IPS-18a (cell line): Measurements from ENCODE around the gene ST6GALNAC2.
"Not testable (repeated sequence)": the region's sequence is repeated elsewhere in the genome, so short reads cannot be mapped to it uniquely, and the experiment has no call there.

ENCODE experiments used
- H3K27ac ChIP-seq: one replicate; pipeline ENCODE4 v1.5.1; 2013; ENCODE audit warnings: low read length
- H3K27me3 ChIP-seq: one replicate; pipeline ENCODE4 v1.6.1; 2013; ENCODE audit warnings: mild to moderate bottlenecking, low read length; ENCODE audit not compliant: control insufficient read depth, insufficient read depth
- H3K36me3 ChIP-seq: one replicate; pipeline ENCODE4 v1.6.1; 2013; ENCODE audit warnings: low read depth, low read length; ENCODE audit not compliant: control insufficient read depth
- H3K4me1 ChIP-seq: one replicate; pipeline ENCODE4 v1.6.1; 2013; ENCODE audit warnings: low read depth, low read length; ENCODE audit not compliant: control insufficient read depth
- H3K4me3 ChIP-seq: one replicate; pipeline ENCODE4 v1.5.1; 2013; ENCODE audit warnings: low read length
- H3K9ac ChIP-seq: one replicate; pipeline ENCODE4 v1.6.1; 2013; ENCODE audit warnings: mild to moderate bottlenecking, low read length, moderate library complexity
- H3K9me3 ChIP-seq: one replicate; pipeline ENCODE4 v1.6.1; 2013; ENCODE audit warnings: low read depth, low read length; ENCODE audit not compliant: control insufficient read depth

The ST6GALNAC2 gene

GRCh38 chr17:76614912-76615617 is 29.4 kb upstream of the ST6GALNAC2 start:
- no peaks in the 10 kb centered on the region for H3K36me3 ChIP-seq
- no peak overlapping the region for H3K27ac ChIP-seq
- no peak overlapping the region for H3K9ac ChIP-seq
- H3K4me1 ChIP-seq, result peaks cover 18% of the 10 kb centered on the region
- H3K27me3 ChIP-seq, result no peaks in the 10 kb centered on the region
- H3K4me3 ChIP-seq, result no peak overlapping the region
- H3K9me3 ChIP-seq, result peaks cover 4% of the 10 kb centered on the region

GRCh38 chr17:76614064-76614759 is 28.6 kb upstream of the ST6GALNAC2 start:
- H3K4me1 ChIP-seq, result peaks cover 18% of the 10 kb centered on the region
- not testable (repeated sequence) for H3K36me3 ChIP-seq, H3K9ac ChIP-seq, H3K27ac ChIP-seq, H3K9me3 ChIP-seq, H3K27me3 ChIP-seq, H3K4me3 ChIP-seq

GRCh38 chr17:76612977-76613851 is 27.6 kb upstream of the ST6GALNAC2 start:
- H3K9me3 ChIP-seq, result peaks cover 4% of the 10 kb centered on the region
- peak overlapping the region; percentile 99 for H3K27ac ChIP-seq
- H3K9ac ChIP-seq, result peak overlapping the region; percentile 87
- no peaks in the 10 kb centered on the region for H3K36me3 ChIP-seq
- H3K4me3 ChIP-seq, result no peak overlapping the region
- H3K4me1 ChIP-seq, result peaks cover 18% of the 10 kb centered on the region
- no peaks in the 10 kb centered on the region for H3K27me3 ChIP-seq

DNA sequence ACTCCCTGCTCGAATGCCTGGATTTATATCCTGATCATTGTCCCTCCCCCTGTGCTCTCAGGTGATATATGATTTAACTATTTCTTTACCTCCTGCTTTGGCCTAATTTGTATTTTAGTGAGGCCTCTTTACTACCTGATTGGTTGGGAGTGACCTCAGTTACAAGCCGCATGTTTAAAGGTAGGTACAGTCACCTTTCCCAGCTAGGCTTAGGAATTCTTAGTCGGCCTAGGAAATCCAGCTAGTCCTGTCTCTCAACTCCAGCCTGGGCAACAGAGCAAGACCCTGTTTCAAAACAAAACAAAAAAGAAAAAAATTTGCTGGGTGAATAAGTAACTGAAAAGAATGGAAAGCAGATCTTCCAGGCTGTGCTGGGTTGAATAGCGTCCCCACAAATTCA is 26.8 kb upstream of the ST6GALNAC2 start:
- peaks cover 18% of the 10 kb centered on the region for H3K4me1 ChIP-seq
- H3K27ac ChIP-seq, result peak overlapping the region; percentile 99
- H3K36me3 ChIP-seq, result no peaks in the 10 kb centered on the region
- no peak overlapping the region for H3K4me3 ChIP-seq
- H3K9ac ChIP-seq, result peak overlapping the region; percentile 87
- no peaks in the 10 kb centered on the region for H3K27me3 ChIP-seq
- H3K9me3 ChIP-seq, result peaks cover 4% of the 10 kb centered on the region

- Histone ChIP-seq H3K27ac (peak overlapping the region; percentile 99), H3K4me3 (peak overlapping the region; percentile 75), H3K27me3 (no peaks in the 10 kb centered on the region), H3K9ac (peak overlapping the region; percentile 87), H3K4me1 (peaks cover 18% of the 10 kb centered on the region), H3K36me3 (no peaks in the 10 kb centered on the region), H3K9me3 (peaks cover 4% of the 10 kb centered on the region)
Observed at GRCh38 chr17:76611758-76612157, 26.1 kb upstream of the ST6GALNAC2 start.

DNA sequence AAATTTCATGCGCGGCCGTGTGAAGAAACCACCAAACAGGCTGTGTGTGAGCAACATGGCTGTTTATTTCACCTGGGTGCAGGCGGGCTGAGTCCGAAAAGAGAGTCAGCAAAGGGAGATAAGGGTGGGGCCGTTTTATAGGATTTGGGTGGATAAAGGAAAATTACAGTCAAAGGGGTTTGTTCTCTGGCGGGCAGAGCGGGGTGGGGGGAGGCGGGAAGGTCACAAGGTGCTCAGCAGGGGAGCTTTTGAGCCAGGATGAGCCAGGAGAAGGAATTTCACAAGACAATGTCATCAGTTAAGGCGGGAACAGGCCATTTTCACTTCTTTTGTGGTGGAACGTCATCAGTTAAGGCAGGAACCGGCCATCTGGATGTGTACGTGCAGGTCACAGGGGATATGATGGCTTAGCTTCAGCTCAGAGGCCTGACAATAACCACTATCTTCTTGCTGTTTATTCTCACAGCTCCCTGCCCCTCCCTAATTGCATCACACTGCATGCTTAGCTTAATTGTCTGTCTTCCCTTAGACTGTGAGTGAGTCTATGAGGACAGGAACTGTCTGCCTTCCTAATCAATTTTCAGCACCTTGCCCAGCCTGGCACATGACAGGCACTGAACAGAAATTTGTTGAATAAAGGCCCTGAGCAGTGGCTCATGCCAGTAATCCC is 25.6 kb upstream of the ST6GALNAC2 start:
- Histone ChIP-seq H3K4me1 (peaks cover 18% of the 10 kb centered on the region), H3K4me3 (peak overlapping the region; percentile 75), H3K9ac (peak overlapping the region; percentile 87), H3K27ac (peak overlapping the region; percentile 99)
- H3K9me3 ChIP-seq, H3K27me3 ChIP-seq, H3K36me3 ChIP-seq: not testable (repeated sequence)

DNA sequence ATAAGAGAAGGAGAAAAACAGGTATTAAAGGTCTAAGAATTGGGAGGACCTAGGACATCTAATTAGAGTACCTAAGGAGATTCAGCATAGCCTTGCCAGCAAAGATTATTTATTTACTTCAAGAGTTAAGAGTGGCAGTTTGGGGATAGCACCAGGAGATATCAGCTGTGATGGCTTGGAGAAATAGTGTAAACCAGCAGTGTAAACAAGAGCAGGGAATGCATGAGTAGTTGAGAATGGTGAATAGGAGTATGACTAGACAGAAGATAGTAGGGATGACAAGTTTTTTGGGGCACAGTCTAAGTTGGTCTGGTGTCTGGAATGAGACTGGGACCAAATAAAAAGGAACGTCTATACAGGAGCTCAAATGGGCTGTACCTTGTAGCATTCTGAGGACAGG is 21.0 kb upstream of the ST6GALNAC2 start:
- H3K9me3 ChIP-seq, H3K4me3 ChIP-seq, H3K27ac ChIP-seq, H3K4me1 ChIP-seq, H3K9ac ChIP-seq, H3K27me3 ChIP-seq, H3K36me3 ChIP-seq: not testable (repeated sequence)

DNA sequence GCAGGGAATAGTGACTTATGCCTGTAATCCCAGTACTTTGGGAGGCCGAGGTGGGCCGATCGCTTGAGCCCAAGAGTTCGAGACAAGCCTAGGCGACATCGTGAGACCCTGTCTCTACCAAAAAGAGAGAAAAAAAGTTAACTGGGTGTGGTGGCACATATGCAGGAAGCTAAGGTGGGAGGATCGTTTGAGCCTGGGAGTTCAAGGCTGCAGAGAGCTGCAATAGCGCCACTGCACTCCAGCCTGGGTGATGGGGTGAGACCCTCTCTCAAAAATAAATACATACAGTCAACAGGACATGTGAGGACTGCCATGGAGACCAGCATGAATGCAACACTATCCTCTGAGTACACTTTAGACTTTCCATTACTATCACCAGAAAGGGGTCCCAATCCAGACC is 15.4 kb upstream of the ST6GALNAC2 start:
- H3K4me1 ChIP-seq, result peaks cover 9% of the 10 kb centered on the region
- no peak overlapping the region for H3K4me3 ChIP-seq
- H3K9me3 ChIP-seq, result no peaks in the 10 kb centered on the region
- no peak overlapping the region for H3K9ac ChIP-seq
- no peaks in the 10 kb centered on the region for H3K27me3 ChIP-seq
- peaks cover 8% of the 10 kb centered on the region for H3K36me3 ChIP-seq
- no peak overlapping the region for H3K27ac ChIP-seq

DNA sequence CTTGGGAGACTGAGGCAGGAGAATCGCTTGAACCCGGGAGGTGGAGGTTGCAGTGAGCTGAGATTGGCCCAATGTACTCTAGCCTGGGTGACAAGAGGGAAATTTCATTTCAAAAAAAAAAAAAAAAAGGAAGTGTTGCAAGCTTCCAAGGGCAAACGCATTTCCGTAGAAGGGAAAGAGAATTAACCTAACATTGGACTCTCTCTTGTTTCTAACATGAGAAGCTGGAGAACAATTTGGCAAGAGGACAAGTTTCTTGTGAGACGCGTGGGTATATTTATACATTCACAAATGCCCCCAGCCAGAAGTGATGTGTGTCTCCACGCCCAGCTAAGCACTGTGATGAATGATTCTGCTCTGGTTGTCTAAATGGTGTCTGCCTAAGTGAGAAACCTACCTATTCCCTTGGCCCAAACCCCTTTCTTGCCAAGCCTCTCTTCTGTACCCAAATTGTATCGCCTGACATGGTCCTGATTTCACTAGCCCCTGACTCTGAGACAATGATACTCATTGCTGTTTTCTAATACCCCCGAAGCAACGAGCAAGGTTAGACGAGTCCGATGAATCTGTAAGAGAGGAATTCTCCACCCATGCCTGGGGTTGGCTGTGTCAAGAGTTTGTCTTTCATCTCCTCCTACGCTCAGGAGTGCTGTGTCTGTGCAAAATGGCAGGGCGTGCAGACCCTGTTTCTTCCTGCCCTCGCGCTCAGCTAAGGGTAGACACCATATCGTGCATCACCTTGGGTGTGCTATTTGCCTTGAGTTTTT is 14.2 kb upstream of the ST6GALNAC2 start:
- Histone ChIP-seq H3K9ac (no peak overlapping the region), H3K27me3 (no peaks in the 10 kb centered on the region), H3K4me3 (no peak overlapping the region), H3K36me3 (no peaks in the 10 kb centered on the region), H3K9me3 (no peaks in the 10 kb centered on the region), H3K27ac (no peak overlapping the region), H3K4me1 (peaks cover 9% of the 10 kb centered on the region)

DNA sequence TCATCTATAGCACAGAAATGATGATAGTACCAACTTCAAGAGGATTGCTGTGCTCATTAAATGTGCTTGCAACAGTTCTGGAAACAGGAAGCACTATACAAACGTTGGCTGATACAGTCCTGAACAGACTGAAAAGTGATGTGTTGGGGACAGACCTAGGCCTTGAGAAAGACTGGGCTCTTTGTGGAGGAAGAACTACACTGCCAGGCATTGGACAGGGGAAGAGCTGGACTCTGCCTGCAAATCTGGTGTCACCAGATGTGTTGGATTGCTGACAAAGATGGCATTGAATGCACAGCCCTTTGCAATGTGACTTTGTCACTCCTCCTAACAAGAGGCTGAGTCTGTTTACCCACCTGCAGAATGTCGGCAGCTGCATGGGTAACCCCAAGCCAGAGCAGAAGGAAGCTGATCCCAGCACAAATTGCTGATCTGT is 12.4 kb upstream of the ST6GALNAC2 start:
- no peak overlapping the region for H3K4me3 ChIP-seq
- H3K4me1 ChIP-seq, result peaks cover 9% of the 10 kb centered on the region
- no peak overlapping the region for H3K9ac ChIP-seq
- H3K36me3 ChIP-seq, result no peaks in the 10 kb centered on the region
- H3K9me3 ChIP-seq, result no peaks in the 10 kb centered on the region
- no peak overlapping the region for H3K27ac ChIP-seq
- no peaks in the 10 kb centered on the region for H3K27me3 ChIP-seq
